ENCODE data around the gene UMPS.
"Not testable (repeated sequence)": the region's sequence is repeated elsewhere in the genome, so short reads cannot be mapped to it uniquely, and the experiment has no call there.

Gene UMPS
- 30.9 to 55.1 (median 45.6) reads per million in 4 experiments for total RNA-seq

DNA sequence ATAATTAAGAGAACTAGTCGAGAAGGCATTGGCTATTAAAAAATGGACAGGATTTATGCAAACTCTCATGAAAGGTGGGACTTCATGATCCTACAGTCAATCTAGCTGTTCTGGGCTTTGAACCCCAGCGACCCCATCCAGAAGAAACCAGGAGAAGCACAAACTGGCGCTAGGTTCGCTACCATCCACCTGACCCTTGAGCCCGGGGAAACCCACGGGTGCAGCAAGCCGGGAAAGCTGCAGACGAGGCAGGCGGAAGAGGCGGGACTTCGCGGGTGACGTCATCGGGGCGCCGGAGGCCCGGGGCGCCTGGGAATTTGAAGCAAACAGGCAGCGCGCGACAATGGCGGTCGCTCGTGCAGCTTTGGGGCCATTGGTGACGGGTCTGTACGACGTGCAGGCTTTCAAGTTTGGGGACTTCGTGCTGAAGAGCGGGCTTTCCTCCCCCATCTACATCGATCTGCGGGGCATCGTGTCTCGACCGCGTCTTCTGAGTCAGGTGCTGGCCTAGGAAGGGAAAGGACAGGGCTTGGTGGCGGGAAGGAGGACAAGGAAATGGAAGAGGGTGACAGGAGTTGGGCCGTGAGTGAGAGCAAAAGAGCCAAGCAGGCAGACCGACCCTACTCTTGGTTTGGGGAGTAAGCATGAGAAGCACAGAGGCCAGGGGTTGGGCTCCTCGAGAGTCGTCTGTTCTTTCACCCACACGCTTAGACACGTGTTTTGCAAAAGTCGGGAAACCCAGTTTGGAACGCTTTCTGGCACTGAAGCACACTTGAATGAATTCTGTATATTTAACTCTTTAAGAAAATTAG, at the start of gene UMPS:
Gene UMPS (plus strand): TSS at position 324 of the 812 bp plus-strand sequence. CDS start 20 bp downstream, at position 344.
- DNase-seq, result peak; percentile 79

DNA sequence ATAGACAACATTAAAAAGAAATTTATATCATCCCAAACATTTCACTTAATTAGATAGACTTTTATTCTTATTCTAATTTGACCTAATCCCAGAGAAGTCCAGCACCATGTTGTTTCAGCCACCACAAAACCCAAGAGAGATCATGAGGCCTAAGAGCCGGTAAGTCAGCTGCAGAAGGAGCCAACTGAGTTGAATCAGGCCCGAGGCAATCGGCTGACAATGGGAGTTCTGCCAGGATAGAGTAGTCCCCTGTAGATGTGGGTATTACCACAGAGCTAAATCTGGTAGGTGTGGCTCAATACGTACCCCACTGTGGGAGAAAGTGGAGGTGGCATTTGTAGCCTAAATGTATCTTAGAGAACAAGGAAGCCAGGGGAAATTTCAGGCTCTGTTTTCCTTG, 49.7 kb upstream of the UMPS start:
- DNase-seq, result no peak

DNA sequence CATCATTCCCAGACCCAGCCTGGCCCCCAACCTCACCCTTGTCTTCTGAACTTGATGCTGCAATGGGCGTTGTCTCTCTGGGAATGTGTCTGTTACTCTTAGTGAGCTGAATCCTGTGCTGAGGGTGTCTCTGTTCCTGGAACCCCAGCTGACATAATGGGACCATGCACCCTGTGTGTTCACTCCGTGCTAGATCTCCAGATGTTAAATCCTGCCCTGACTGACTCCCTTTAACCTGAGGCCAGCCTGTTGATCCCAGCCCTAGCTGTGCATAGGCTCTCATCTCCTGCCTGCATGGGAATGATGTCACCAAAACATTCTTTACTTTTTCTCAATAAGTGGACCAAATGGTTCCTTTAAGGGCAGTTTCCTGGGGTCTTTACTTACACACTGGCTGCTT, 48.0 kb upstream of the UMPS start:
- no peak for DNase-seq

DNA sequence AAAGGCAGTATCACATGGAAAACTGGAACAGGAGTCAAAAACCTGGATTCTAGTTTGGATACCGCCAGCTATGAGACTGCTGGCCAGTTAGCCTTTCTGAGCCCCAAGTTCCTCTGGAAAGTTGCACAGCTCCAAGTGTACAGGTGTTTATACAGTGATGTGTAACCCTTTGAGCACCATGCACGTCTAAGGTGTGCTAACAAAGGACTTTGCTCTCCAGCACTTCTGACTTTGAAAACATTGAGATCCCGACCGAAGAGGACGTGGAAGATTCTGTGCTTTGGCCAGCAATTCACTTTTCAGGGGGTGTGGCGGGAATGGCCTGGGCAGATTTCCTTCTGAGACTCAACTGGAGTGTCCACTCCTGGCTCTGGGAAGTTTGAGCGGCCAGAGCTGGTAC, 45.8 kb upstream of the UMPS start:
- DNase-seq, result no peak

GRCh38 chr3:124685067-124685466, 45.2 kb upstream of the UMPS start:
- no peak for DNase-seq

- DNase-seq, result no peak
These were observed 44.8 kb upstream of the UMPS start for GRCh38 chr3:124685481-124685880.

- DNase-seq, result no peak
These were observed 44.1 kb upstream of the UMPS start for GRCh38 chr3:124686028-124686670.

DNA sequence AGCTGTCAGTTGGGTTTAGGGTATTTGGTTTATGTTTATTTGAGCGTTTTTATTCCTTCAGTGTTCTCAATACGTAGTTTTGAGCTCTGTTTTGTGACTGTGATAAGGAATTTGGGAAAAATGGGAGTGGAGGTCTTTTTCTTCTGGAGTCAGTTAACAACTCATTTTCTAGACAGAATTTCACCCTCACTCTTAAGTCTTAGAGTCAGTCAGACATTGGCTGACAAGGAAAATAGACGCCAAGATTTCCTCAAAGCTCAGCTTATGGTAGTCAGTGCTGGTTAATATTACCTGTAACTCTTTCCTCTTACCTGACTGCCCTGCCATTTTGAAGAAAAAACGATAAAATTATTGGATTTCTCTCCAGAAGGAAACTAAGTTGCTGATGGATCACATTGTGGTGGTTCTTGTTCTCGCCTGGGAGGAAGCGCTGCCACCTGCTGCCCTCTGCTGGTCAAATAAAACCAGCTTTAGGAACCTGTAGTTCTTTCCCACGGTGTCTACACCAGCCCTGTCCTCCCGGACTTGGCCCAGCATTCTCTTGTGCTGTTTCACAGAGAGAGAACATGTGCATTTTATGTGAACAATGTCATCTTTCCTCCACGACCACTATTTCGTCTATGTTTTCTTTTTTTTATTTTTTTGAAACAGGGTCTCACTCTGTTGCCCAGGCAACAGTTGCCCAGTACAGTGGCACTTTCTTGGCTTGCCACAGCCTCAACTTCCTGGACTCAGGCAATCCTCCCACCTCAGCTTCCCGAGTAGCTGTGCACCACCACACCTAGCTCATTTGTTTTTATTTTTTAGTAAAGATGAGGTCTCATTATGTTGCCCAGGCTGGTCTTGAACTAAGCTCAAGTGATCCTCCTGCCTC, 41.4 kb upstream of the UMPS start:
- peak; percentile 26 for DNase-seq

- DNase-seq, result no peak
These were observed 38.7 kb upstream of the UMPS start for GRCh38 chr3:124691599-124691998.

DNA sequence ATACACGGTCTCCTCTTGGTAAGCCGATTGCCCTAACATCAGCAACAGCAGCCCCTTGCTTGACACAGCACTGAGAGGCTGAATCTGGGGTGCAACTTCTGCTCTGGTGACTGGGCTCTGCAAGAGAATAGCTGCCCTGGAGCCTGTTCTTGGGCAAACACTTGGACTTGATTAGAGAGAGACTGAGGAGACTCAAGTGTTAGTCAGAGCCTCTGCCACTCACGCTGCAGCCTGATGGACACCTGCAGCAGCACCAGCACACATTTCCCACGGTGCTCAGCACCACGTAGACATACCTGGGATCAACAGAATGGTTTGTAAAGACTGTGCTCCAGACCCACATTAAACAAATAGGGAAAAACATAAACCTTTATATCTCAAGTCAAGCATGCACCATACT, 35.8 kb upstream of the UMPS start:
- DNase-seq, result no peak

GRCh38 chr3:124695369-124695768, 34.9 kb upstream of the UMPS start:
- DNase-seq, result no peak

DNA sequence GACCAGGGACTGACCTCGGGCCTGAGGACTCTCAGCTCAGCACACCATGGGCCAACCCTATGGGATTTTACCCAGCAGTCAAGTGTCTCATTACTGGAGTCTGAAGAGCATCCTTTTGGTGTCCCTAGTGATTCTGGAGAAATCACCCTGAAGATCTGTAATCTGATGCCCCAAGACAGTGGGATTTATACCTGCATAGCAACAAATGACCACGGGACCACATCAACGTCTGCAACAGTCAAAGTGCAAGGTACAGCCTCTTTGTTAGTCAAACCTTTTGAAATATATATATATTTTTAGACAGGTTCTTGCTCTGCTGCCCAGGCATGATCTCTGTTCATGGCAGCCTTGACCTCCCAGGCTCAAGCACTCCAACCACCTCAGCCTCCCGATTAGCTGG, 34.2 kb upstream of the UMPS start:
- DNase-seq, result no peak

- no peak for DNase-seq
These were observed 33.0 kb upstream of the UMPS start for GRCh38 chr3:124697302-124697701.

DNA sequence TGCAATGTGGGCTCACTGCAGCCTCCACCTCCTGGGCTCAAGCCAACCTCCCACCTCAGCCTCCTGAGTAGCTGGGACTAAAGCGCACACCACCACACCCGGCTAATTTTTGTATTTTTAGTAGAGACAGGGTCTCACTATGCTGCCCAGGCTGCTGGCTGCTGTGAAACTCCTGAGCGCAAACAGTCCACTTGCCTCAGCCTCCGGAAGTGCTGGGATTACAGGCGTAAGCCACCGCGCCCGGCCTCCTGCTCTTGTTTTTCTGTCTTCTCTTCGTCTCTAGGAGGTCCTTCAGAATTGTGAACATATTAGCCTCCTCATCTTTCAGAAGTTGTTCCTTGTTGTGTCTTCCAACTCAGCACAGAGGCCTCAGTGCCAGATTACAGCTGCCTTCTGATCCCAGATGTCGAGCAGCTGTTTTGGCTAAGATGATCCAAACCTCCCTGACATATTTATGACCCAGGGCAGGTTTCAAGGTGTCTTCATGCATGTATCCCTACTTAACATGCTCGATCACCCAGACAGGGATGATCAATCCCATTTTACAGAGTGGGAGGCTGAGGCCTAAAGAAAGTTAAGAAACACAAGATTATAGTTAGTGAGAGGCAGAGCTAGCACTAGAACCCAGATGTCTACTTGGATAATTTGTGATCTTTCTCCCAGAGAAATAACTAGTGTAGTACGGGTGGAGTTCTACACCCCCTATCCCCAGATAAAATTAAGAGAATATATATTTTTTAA, 32.1 kb upstream of the UMPS start:
- no peak for DNase-seq

DNA sequence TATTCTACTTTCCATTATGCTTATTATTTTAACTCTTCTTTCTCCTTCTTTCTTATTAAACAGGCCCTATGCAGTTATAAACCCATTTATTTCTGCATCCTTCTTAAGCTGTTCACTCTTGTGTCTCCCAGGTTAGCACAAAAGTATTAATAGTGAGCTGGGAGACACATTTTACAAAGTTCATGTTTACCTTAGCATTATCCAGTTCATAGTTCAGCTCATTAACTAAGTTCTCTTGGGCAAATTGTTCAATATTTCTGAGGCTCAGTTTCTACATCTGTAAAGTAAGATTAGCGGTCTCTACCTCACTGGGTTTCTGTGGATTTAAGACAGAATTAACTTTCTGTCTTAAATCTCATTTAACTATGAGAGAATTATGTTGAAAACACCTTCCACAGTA, 31.2 kb upstream of the UMPS start:
- DNase-seq, result no peak

DNA sequence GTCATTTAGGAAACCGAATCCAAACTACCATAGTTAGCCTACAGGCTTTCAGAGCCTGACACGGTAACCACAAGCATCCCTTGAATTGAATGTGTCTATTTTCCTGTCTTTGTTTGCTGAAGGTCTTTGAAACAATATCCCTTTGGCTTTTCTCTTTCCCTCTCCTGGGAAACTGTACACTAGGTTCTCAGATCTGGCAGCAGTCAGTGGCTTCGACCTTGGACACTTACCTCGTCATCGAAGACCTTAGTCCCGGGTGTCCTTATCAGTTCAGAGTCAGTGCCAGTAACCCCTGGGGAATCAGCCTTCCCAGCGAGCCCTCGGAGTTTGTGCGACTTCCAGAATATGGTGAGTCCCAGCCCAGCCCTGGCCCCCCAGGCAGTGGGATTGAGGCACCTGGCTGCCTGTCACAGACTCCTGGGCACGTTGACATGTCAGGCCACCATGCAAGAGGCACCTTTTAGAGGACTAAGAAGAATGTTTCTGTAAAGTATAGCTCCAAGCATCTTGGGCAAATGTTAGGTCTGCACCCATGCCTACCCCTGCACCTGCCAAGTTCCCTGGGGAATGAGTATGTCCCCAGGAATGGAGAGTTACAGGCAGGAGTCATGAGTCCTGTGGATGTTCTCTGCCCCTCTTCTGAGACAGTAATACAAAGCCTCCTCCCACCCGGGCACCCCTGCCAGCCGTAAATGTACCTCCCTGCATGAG, 30.4 kb upstream of the UMPS start:
- DNase-seq, result no peak

- DNase-seq, result no peak
These were observed 29.2 kb upstream of the UMPS start for GRCh38 chr3:124700880-124701684.

- no peak for DNase-seq
These were observed 28.6 kb upstream of the UMPS start for GRCh38 chr3:124701687-124702086.

DNA sequence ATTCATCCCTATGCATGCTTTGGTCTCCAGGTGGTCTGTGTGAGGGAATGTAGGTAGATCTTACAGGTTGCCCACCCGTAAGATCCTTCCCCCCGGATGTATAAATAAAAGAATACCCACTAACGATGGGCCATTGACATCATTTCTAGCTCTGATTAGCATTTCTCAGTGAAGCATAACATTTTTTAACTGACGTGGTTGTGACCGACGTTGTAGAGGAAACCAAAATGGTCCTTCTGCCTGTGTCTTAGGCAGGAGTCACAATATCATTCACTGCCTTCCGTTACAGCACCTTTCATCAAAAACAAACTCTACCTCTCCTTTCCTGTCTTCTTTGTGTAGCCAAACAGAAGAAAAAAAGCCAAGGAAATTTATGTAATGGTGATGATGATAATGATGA, 27.3 kb upstream of the UMPS start:
- no peak for DNase-seq

GRCh38 chr3:124705552-124705951, 24.7 kb upstream of the UMPS start:
- no peak for DNase-seq

GRCh38 chr3:124707223-124707622, 23.0 kb upstream of the UMPS start:
- not testable (repeated sequence) for DNase-seq
